GM18867 (cell line): ENCODE results near the gene CREBRF.
A peak's percentile ranks its signal among the peaks of the same experiment; 100 is the strongest.
"Not testable (repeated sequence)": the region's sequence is repeated elsewhere in the genome, so short reads cannot be mapped to it uniquely, and the experiment has no call there.

ENCODE experiments used
- ATAC-seq: cut with Tn5 transposase; IDR thresholded peaks from one replicate; pipeline ENCODE4 v1.9.1; 2021; ENCODE audit warnings: mild to moderate bottlenecking, moderate library complexity; ENCODE audit not compliant: unreplicated experiment

Gene CREBRF

GRCh38 chr5:173035904-173036707 is 20.0 kb upstream of the CREBRF start:
- peak; percentile 54 for ATAC-seq

- ATAC-seq = no peak
Measured at GRCh38 chr5:173039188-173039587, 17.0 kb upstream of the CREBRF start.

GRCh38 chr5:173039964-173040363 is 16.2 kb upstream of the CREBRF start:
- no peak for ATAC-seq

GRCh38 chr5:173041881-173042762 is 14.0 kb upstream of the CREBRF start:
- no peak for ATAC-seq

GRCh38 chr5:173042763-173043107 is 13.4 kb upstream of the CREBRF start:
- no peak for ATAC-seq

- no peak for ATAC-seq
Measured at GRCh38 chr5:173045474-173045873, 10.7 kb upstream of the CREBRF start.

GRCh38 chr5:173047096-173047837 is 8.9 kb upstream of the CREBRF start:
- ATAC-seq = not testable (repeated sequence)

GRCh38 chr5:173047838-173048105 is 8.4 kb upstream of the CREBRF start:
- ATAC-seq = no peak

- ATAC-seq = no peak
Measured at GRCh38 chr5:173050791-173051190, 5.4 kb upstream of the CREBRF start.

GRCh38 chr5:173051746-173052145 is 4.4 kb upstream of the CREBRF start:
- ATAC-seq = no peak

- ATAC-seq = no peak
Measured at GRCh38 chr5:173053041-173053440, 3.1 kb upstream of the CREBRF start.

- ATAC-seq = no peak
Measured at GRCh38 chr5:173055042-173055721, 970 bp upstream of the CREBRF start.

GRCh38 chr5:173055722-173055982 is 500 bp upstream of the CREBRF start:
- ATAC-seq = peak; percentile 1

- ATAC-seq = peak; percentile 28
Measured at GRCh38 chr5:173056783-173057061, 570 bp downstream of the CREBRF start.

GRCh38 chr5:173057062-173057924 is 1.1 kb downstream of the CREBRF start:
- ATAC-seq = peak; percentile 82

GRCh38 chr5:173062141-173062540 is 6.0 kb downstream of the CREBRF start:
- ATAC-seq = no peak

- no peak for ATAC-seq
Measured at GRCh38 chr5:173065155-173065554, 9.0 kb downstream of the CREBRF start.

- no peak for ATAC-seq
Measured at GRCh38 chr5:173069671-173070070, 13.5 kb downstream of the CREBRF start.

GRCh38 chr5:173075137-173075843 is 19.1 kb downstream of the CREBRF start:
- no peak for ATAC-seq

- ATAC-seq = no peak
Measured at GRCh38 chr5:173075970-173076369, 19.8 kb downstream of the CREBRF start.
